H9 (cell line): ENCODE data around the gene C16orf86. TPM values are rescaled to one million over a fixed set of nuclear protein-coding genes. Genes with fewer than 3 reads are reported as not detected.

Experiments
- DNase-seq: peaks from one replicate; pipeline ENCODE4 v3.0.0-alpha.2; 2017
- H2AFZ ChIP-seq: one replicate; pipeline ENCODE4 v1.6.1; 2013; ENCODE audit warnings: mild to moderate bottlenecking, low read length, control low read depth, moderate library complexity
- H2AK5ac ChIP-seq: 2 replicates; pipeline ENCODE4 v1.6.1; 2013; ENCODE audit warnings: low read length, control low read depth, mixed read lengths; ENCODE audit not compliant: insufficient read length
- H2BK120ac ChIP-seq: one replicate; pipeline ENCODE4 v1.6.1; 2013; ENCODE audit warnings: low read depth, mild to moderate bottlenecking, low read length, control low read depth, inconsistent platforms; ENCODE audit not compliant: poor library complexity, severe bottlenecking
- H2BK12ac ChIP-seq: 2 replicates; pipeline ENCODE4 v1.6.1; 2013; ENCODE audit warnings: low read length, control low read depth, mixed read lengths, low read depth; ENCODE audit not compliant: insufficient read length
- H2BK15ac ChIP-seq: 2 replicates; pipeline ENCODE4 v1.6.1; 2013; ENCODE audit warnings: low read depth, low read length, control low read depth
- H2BK20ac ChIP-seq: one replicate; pipeline ENCODE4 v1.6.1; 2013; ENCODE audit warnings: low read depth, mild to moderate bottlenecking, low read length, control low read depth, inconsistent platforms; ENCODE audit not compliant: poor library complexity, severe bottlenecking
- H2BK5ac ChIP-seq: 2 replicates; pipeline ENCODE4 v1.6.1; 2013; ENCODE audit warnings: low read length, control low read depth, mixed read lengths; ENCODE audit not compliant: insufficient read length
- H3K14ac ChIP-seq: 2 replicates; pipeline ENCODE4 v1.6.1; 2013; ENCODE audit warnings: low read length, control low read depth; ENCODE audit not compliant: insufficient read depth
- H3K18ac ChIP-seq: 2 replicates; pipeline ENCODE4 v1.6.1; 2013; ENCODE audit warnings: low read depth, mild to moderate bottlenecking, mixed read lengths, low read length, control low read depth; ENCODE audit not compliant: insufficient read length
- H3K23ac ChIP-seq: 2 replicates; pipeline ENCODE4 v1.6.1; 2013; ENCODE audit warnings: low read length, control low read depth, mixed read lengths, low read depth; ENCODE audit not compliant: insufficient read length
- H3K23me2 ChIP-seq: 2 replicates; pipeline ENCODE4 v1.6.1; 2013; ENCODE audit warnings: low read depth, mild to moderate bottlenecking, mixed read lengths, low read length, control low read depth; ENCODE audit not compliant: insufficient read length, poor library complexity, severe bottlenecking
- H3K27ac ChIP-seq: 2 replicates; pipeline ENCODE4 v1.5.1; 2013; ENCODE audit warnings: low read length, control low read depth, mixed read lengths, low read depth; ENCODE audit not compliant: insufficient read length
- H3K27me3 ChIP-seq: 2 replicates; pipeline ENCODE4 v1.6.1; 2013; ENCODE audit warnings: low read length, control low read depth, inconsistent platforms; ENCODE audit not compliant: insufficient read depth
- H3K4ac ChIP-seq: 2 replicates; pipeline ENCODE4 v1.6.1; 2013; ENCODE audit warnings: low read depth, mild to moderate bottlenecking, control low read depth, inconsistent platforms, low read length, moderate library complexity
- H3K4me1 ChIP-seq: 2 replicates; pipeline ENCODE4 v1.6.1; 2013; ENCODE audit warnings: low read length, control low read depth, inconsistent platforms; ENCODE audit not compliant: insufficient read depth
- H3K4me2 ChIP-seq: 2 replicates; pipeline ENCODE4 v1.6.1; 2013; ENCODE audit warnings: low read length, control low read depth, mixed read lengths; ENCODE audit not compliant: insufficient read length, insufficient read depth
- H3K56ac ChIP-seq: 2 replicates; pipeline ENCODE4 v1.6.1; 2013; ENCODE audit warnings: low read depth, mild to moderate bottlenecking, mixed read lengths, low read length, control low read depth; ENCODE audit not compliant: insufficient read length
- H3K79me1 ChIP-seq: 2 replicates; pipeline ENCODE4 v1.6.1; 2013; ENCODE audit warnings: low read depth, mild to moderate bottlenecking, moderate library complexity, low read length, control low read depth, inconsistent platforms; ENCODE audit not compliant: insufficient read depth, poor library complexity, severe bottlenecking
- H3K79me2 ChIP-seq: 2 replicates; pipeline ENCODE4 v1.6.1; 2013; ENCODE audit warnings: low read length, control low read depth, inconsistent platforms; ENCODE audit not compliant: insufficient read depth
- H3K9ac ChIP-seq: 2 replicates; pipeline ENCODE4 v1.6.1; 2013; ENCODE audit warnings: low read length, control low read depth, mixed read lengths; ENCODE audit not compliant: insufficient read length; ENCODE audit errors: extremely low read depth
- H3K9me3 ChIP-seq: one replicate; pipeline ENCODE4 v1.6.1; 2013; ENCODE audit warnings: low read depth, low read length, inconsistent platforms; ENCODE audit not compliant: control insufficient read depth
- H3T11ph ChIP-seq: one replicate; pipeline ENCODE4 v1.6.1; 2013; ENCODE audit warnings: mild to moderate bottlenecking, low read length, control low read depth, inconsistent platforms
- H4K20me1 ChIP-seq: one replicate; pipeline ENCODE4 v1.6.1; 2013; ENCODE audit not compliant: control insufficient read depth, insufficient read length, insufficient read depth
- H4K5ac ChIP-seq: 2 replicates; pipeline ENCODE4 v1.6.1; 2013; ENCODE audit warnings: low read depth, mild to moderate bottlenecking, mixed read lengths, low read length, control low read depth; ENCODE audit not compliant: insufficient read length
- H4K8ac ChIP-seq: replicated peaks from 2 replicates; pipeline ENCODE4 v1.6.1; 2013; ENCODE audit warnings: low read length, control low read depth, mixed read lengths, low read depth; ENCODE audit not compliant: insufficient read length
- H4K91ac ChIP-seq: 2 replicates; pipeline ENCODE4 v1.6.1; 2013; ENCODE audit warnings: low read depth, mild to moderate bottlenecking, moderate library complexity, mixed read lengths, low read length, control low read depth; ENCODE audit not compliant: insufficient read length
- H3K27ac Mint-ChIP-seq, 3 experiments: 2 replicates in 2 of 3; 3 replicates in 1 of 3; pipeline ENCODE4 v1.8.0; 2020 to 2021; ENCODE audit warnings: mixed read lengths in 3 of 3, mild to moderate bottlenecking in 1 of 3, moderate library complexity in 1 of 3
- H3K27me3 Mint-ChIP-seq: 2 replicates; pipeline ENCODE4 v1.8.0; 2021; ENCODE audit warnings: low read depth, mild to moderate bottlenecking, moderate library complexity, mixed read lengths
- H3K36me3 Mint-ChIP-seq, 3 experiments: 2 replicates in 2 of 3; 3 replicates in 1 of 3; pipeline ENCODE4 v1.8.0; 2020 to 2021; ENCODE audit warnings: low read depth in 3 of 3, mixed read lengths in 3 of 3; ENCODE audit not compliant: insufficient read depth in 1 of 3
- H3K4me1 Mint-ChIP-seq, 2 experiments: 2 replicates each; pipeline ENCODE4 v1.8.0; 2020; ENCODE audit warnings: mixed read lengths in 2 of 2
- H3K4me3 Mint-ChIP-seq, 2 experiments: 2 replicates in 1 of 2; 3 replicates in 1 of 2; pipeline ENCODE4 v1.8.0; 2020 to 2021; ENCODE audit warnings: mild to moderate bottlenecking in 2 of 2, mixed read lengths in 2 of 2, moderate library complexity in 1 of 2
- H3K9me3 Mint-ChIP-seq, 2 experiments: 2 replicates in 1 of 2; 3 replicates in 1 of 2; pipeline ENCODE4 v1.8.0; 2020; ENCODE audit warnings: mild to moderate bottlenecking in 2 of 2, mixed read lengths in 2 of 2, moderate library complexity in 1 of 2
- CTCF ChIP-seq: fragments of 200-600 bp; sonication (generic); conservative IDR thresholded peaks from 3 replicates; pipeline ENCODE4 v1.8.0; 2021; ENCODE audit warnings: antibody characterized with exemption, mild to moderate bottlenecking
- WGBS: extraction: QIAGEN DNeasy Blood & Tissue Kit; methylation state at CpG from one replicate; pipeline ENCODE4 v1.1.7; 2013; ENCODE audit warnings: missing lambda C conversion rate, low lambda C conversion rate, mixed read lengths; ENCODE audit not compliant: insufficient read length; ENCODE audit errors: extremely low coverage; 5-methylcytosine and 5-hydroxymethylcytosine counted together
- total RNA-seq: library from RNA; stranded (reverse); gene quantifications from 2 replicates; pipeline ENCODE4 v1.2.1, GENCODE V29; 2021

The C16orf86 gene
- total RNA-seq, 1 experiment from 2014 or later = 1.5 TPM

GRCh38 chr16:67699265-67699664 lies 32.7 kb downstream of the C16orf86 start:
- no peak overlapping the region for H2BK20ac ChIP-seq
- no peaks in the 10 kb centered on the region for H3K79me1 ChIP-seq
- H3K4me1 ChIP-seq = no peaks in the 10 kb centered on the region
- TF ChIP-seq CTCF = no peak
- H3T11ph ChIP-seq = no peak overlapping the region
- no peak overlapping the region for H3K23ac ChIP-seq
- H2AK5ac ChIP-seq = no peak overlapping the region
- H4K20me1 ChIP-seq = no peaks in the 10 kb centered on the region
- no peak overlapping the region for H4K91ac ChIP-seq
- no peak overlapping the region for H3K56ac ChIP-seq
- no peak overlapping the region for H3K14ac ChIP-seq
- Mint-ChIP-seq H3K27me3 (no peaks in the 10 kb centered on the region), H3K4me1 (peaks cover 3 to 4% of the 10 kb centered on the region in 2 experiments; a peak in 3 of 4 replicates), H3K36me3 (peaks cover 3 to 6% (median 5%) of the 10 kb centered on the region in 3 experiments; a peak in 4 of 7 replicates), H3K4me3 (no peak overlapping the region), H3K27ac (no peak overlapping the region; a peak in 1 of 7 replicates), H3K9me3 (peaks cover 0 to 4% of the 10 kb centered on the region in 2 experiments; a peak in 2 of 5 replicates)
- H3K18ac ChIP-seq = no peak overlapping the region
- no peak overlapping the region for H3K9ac ChIP-seq
- H2AFZ ChIP-seq = no peak overlapping the region
- H4K8ac ChIP-seq = no peak overlapping the region
- H3K4me2 ChIP-seq = no peak overlapping the region
- H2BK5ac ChIP-seq = no peak overlapping the region
- no peak overlapping the region for H4K5ac ChIP-seq
- no peak overlapping the region for H2BK12ac ChIP-seq
- no peaks in the 10 kb centered on the region for H3K27me3 ChIP-seq
- H3K79me2 ChIP-seq = no peaks in the 10 kb centered on the region
- H3K4ac ChIP-seq = no peak overlapping the region
- H3K9me3 ChIP-seq = no peaks in the 10 kb centered on the region
- WGBS = no CpG with 5 or more reads among the region's 7 CpGs
- H2BK120ac ChIP-seq = no peak overlapping the region
- H3K23me2 ChIP-seq = no peaks in the 10 kb centered on the region
- DNase-seq = no peak
- H3K27ac ChIP-seq = no peak overlapping the region
- H2BK15ac ChIP-seq = no peak overlapping the region
